RWPE1 (cell line): ENCODE measurements around the gene SDK2.

ENCODE experiments used
- CTCF ChIA-PET: fragments of 350-600 bp; sonication (Branson Sonifier 250); formaldehyde crosslinking; extraction: SDS; loops from one replicate; lab custom pipeline; 2021; lab: Yijun Ruan, JAX
- POLR2A ChIA-PET: fragments of 400-600 bp; formaldehyde crosslinking; extraction: SDS; loops from one replicate; lab custom pipeline; 2020; ENCODE audit warnings: antibody characterized with exemption; ENCODE audit not compliant: low non-redundant PET; lab: Yijun Ruan, JAX
- DNase-seq: peaks from one replicate; pipeline ENCODE4 v3.0.0; 2012; ENCODE audit warnings: low spot score
- H3K27ac ChIP-seq: fragments of 450-650 bp; 2 replicates; pipeline ENCODE4 v1.5.1; 2017
- TF ChIP-seq, protein P1 (sequence below): fragments of 450-650 bp; conservative IDR thresholded peaks from 2 replicates; pipeline ENCODE4 v1.5.1; 2017; ENCODE audit warnings: low read depth, mild to moderate bottlenecking

SDK2 gene

DNA sequence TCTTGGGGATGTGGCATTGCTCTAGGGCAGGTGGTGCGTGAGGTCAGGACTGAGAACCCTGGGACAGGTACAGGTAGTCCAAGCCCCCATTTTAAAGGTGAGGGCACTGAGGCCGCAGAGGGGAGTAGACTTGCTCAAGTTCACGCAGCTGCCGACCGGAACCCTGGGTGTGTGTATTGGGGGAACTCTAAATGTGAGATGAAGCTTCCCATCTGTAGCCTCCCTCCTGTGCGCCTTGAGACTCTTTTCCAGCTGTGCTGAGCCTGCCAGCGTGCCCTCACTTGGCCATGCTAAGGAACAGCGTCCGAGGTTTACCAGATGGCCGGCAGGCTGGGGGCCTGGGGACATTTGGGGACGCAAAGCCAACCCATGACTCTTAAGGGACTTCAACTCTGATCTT is 253.4 kb downstream of the SDK2 start:
- ChIA-PET CTCF (interaction anchor here (0.6 to 1.2 kb wide), 2 partner anchors 21 to 130 kb away, joined by 3 to 4 read pairs; no protein-coding TSS in a partner anchor), POLR2A (no interaction called here)
- H3K27ac ChIP-seq: no peak overlapping the region
- TF ChIP-seq, protein P1, sequence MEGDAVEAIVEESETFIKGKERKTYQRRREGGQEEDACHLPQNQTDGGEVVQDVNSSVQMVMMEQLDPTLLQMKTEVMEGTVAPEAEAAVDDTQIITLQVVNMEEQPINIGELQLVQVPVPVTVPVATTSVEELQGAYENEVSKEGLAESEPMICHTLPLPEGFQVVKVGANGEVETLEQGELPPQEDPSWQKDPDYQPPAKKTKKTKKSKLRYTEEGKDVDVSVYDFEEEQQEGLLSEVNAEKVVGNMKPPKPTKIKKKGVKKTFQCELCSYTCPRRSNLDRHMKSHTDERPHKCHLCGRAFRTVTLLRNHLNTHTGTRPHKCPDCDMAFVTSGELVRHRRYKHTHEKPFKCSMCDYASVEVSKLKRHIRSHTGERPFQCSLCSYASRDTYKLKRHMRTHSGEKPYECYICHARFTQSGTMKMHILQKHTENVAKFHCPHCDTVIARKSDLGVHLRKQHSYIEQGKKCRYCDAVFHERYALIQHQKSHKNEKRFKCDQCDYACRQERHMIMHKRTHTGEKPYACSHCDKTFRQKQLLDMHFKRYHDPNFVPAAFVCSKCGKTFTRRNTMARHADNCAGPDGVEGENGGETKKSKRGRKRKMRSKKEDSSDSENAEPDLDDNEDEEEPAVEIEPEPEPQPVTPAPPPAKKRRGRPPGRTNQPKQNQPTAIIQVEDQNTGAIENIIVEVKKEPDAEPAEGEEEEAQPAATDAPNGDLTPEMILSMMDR: no peak
- DNase-seq: no peak

- no peak for DNase-seq
- no peak overlapping the region for H3K27ac ChIP-seq
- POLR2A ChIA-PET: no interaction called here
- TF ChIP-seq, protein P1: no peak
- CTCF ChIA-PET: interaction anchor here (0.5 to 0.6 kb wide), 3 partner anchors 39 to 1122 kb away, joined by 3 read pairs; no protein-coding TSS in a partner anchor
Measured at GRCh38 chr17:73390221-73390620, 254.0 kb downstream of the SDK2 start.

GRCh38 chr17:73389411-73389810 is 254.8 kb downstream of the SDK2 start:
- no peak overlapping the region for H3K27ac ChIP-seq
- TF ChIP-seq, protein P1: no peak
- ChIA-PET CTCF (no interaction called here), POLR2A (interaction anchor here (0.6 kb wide), 1 partner anchor 11 kb away, joined by 3 read pairs; no protein-coding TSS in a partner anchor)
- no peak for DNase-seq

DNA sequence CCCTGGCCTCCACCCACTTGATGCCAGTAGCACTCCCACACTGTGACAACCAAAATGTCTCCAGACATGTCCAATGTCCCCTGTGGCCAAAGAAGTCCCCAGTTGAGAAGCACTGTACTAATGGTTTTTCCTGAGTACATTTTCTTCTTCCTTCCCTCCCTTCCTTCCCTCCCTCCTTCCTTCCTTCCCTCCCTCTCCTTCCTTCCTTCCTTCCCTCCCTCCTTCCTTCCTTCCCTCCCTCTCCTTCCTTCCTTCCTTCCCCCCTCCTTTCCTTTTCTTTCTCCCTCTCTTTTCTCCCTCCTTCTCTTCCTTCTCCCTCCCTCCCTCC is 255.7 kb downstream of the SDK2 start:
- ChIA-PET CTCF (no interaction called here), POLR2A (no interaction called here)
- no peak for DNase-seq
- TF ChIP-seq, protein P1: no peak
- no peak overlapping the region for H3K27ac ChIP-seq

DNA sequence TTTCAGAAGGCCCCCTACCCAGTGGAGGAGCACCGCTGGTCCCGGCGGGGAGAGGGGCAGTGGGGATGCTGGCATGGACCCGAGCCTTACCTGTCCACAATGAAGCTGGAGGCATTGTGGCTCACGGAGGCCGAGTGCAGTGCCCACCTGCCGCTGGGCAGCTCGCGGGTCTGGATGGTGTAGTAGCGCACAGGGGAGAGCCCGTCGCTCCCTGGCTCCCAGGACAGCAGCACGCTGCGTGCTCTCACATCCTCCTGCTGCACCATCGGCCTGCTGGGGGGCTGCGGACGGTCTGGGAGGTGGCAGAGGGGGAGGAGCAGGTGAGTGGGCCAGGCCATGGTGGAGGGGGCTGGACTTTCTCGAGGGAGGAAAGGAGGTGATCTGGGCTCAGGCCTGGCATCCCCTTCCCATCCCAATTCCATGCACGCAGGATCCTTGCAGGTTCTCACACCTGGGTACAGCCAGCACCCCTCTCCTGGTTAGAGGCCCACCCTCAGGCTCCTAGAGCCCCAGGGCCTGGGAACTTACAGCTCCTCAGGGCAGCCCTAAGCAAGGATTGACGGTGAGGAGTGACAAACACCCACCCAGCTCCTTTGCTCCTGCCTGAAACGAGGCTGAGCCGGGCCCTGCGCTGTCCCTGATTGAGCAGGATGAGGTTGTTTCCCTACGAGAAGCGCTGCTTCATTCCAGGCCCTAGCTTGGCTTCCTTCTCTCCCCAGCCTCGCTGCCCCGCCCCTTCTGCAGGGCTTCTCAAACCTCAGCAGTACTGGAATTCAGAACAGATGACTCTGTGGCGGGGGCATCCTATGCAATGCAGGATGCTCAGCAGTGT is 256.3 kb downstream of the SDK2 start:
- ChIA-PET POLR2A (no interaction called here), CTCF (interaction anchor here (0.6 kb wide), 1 partner anchor 611 kb away, joined by 3 read pairs; no protein-coding TSS in a partner anchor)
- DNase-seq: no peak
- no peak overlapping the region for H3K27ac ChIP-seq
- TF ChIP-seq, protein P1: no peak

- ChIA-PET CTCF (interaction anchor here (0.6 kb wide), 1 partner anchor 1420 kb away, joined by 3 read pairs; no protein-coding TSS in a partner anchor), POLR2A (no interaction called here)
- no peak overlapping the region for H3K27ac ChIP-seq
- TF ChIP-seq, protein P1: no peak
- DNase-seq: no peak
Measured at GRCh38 chr17:73386561-73386960, 257.7 kb downstream of the SDK2 start.
